Brain microvascular endothelial cell (primary cell): Measurements from ENCODE around the gene HNRNPM.

Experiments
- DNase-seq: peaks from one replicate; pipeline ENCODE4 v3.0.0-alpha.2; 2020
- H3K27ac ChIP-seq: fragments of 250-450 bp; sonication (Bioruptor Pico); 2 replicates; pipeline ENCODE4 v1.5.1; 2020; ENCODE audit warnings: mild to moderate bottlenecking, moderate library complexity
- H3K27me3 ChIP-seq: fragments of 250-450 bp; sonication (Bioruptor Pico); replicated peaks from 2 replicates; pipeline ENCODE4 v1.5.1; 2020; ENCODE audit warnings: mild to moderate bottlenecking
- H3K36me3 ChIP-seq: fragments of 250-450 bp; sonication (Bioruptor Pico); replicated peaks from 2 replicates; pipeline ENCODE4 v1.5.1; 2020; ENCODE audit warnings: mild to moderate bottlenecking
- H3K4me3 ChIP-seq: 2 replicates; pipeline ENCODE4 v1.5.1; 2011; ENCODE audit warnings: low read depth, mild to moderate bottlenecking, control low read depth, low read length, moderate library complexity
- in situ Hi-C: cut with HindIII; loops from 2 replicates; pipeline ENCODE4 v1.10.0; 2017; ENCODE audit warnings: low sequenced_read_pairs, low pct_ligation_motif_present
- TF ChIP-seq, protein P1 (sequence below): IDR thresholded peaks from 2 replicates; pipeline ENCODE4 v1.5.1; 2011; ENCODE audit warnings: low read depth, mild to moderate bottlenecking, moderate library complexity, low read length, control low read depth, inconsistent platforms; ENCODE audit errors: missing control alignments

HNRNPM gene

DNA sequence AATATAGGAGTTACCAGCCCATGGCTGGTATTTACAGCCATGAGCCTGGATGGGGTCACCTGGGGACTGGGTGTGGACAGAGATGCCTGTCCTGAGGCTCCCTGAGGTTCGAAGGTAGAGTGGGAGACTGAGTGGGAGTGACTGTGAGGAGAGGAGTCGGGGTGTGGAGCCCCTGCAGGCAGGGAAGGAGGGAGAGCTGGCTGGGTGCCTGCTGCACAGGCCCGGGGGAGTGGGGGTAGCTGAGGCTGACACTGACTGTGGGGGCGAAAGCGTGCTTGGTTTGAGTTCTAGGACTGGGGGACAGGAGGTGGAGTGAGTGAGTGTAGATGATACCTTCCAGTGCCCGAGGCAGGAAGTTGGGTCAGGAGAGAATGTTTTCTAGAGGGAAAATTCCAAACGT lies 47.5 kb upstream of the HNRNPM start:
- TF ChIP-seq, protein P1, sequence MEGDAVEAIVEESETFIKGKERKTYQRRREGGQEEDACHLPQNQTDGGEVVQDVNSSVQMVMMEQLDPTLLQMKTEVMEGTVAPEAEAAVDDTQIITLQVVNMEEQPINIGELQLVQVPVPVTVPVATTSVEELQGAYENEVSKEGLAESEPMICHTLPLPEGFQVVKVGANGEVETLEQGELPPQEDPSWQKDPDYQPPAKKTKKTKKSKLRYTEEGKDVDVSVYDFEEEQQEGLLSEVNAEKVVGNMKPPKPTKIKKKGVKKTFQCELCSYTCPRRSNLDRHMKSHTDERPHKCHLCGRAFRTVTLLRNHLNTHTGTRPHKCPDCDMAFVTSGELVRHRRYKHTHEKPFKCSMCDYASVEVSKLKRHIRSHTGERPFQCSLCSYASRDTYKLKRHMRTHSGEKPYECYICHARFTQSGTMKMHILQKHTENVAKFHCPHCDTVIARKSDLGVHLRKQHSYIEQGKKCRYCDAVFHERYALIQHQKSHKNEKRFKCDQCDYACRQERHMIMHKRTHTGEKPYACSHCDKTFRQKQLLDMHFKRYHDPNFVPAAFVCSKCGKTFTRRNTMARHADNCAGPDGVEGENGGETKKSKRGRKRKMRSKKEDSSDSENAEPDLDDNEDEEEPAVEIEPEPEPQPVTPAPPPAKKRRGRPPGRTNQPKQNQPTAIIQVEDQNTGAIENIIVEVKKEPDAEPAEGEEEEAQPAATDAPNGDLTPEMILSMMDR: no peak
- no peak overlapping the region for H3K4me3 ChIP-seq
- DNase-seq: no peak
- H3K36me3 ChIP-seq: peaks cover 14% of the 10 kb centered on the region
- in situ Hi-C loops: no loop called here
- no peaks in the 10 kb centered on the region for H3K27me3 ChIP-seq
- H3K27ac ChIP-seq: no peak overlapping the region

DNA sequence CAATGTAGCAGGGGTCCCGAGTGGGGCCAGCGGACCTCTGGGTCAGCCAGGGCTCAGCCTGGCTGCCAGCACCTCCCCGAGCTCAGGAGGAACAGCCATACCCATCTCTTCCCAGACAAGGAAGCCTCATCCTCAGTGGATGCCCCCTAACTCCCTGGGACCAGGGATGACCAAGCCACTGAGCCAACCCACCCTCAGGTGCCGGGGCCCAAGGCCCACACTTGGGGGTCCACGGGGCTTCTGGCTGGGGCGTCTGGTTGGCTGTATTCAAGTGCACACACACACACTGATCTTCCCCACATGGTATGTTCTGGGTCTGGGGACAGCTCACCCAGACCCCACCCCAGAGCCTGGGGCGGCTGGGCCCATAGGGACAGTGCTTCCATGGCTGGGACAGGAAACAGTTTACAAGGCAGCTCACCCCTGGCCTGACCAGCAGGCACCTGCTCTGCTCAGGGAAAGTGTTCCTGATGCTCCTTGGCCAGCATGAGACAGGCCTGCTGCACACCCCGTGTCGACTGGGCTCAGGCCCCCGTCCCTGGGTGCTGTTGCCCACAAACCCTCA lies 46.9 kb upstream of the HNRNPM start:
- DNase-seq: no peak
- H3K27me3 ChIP-seq: no peaks in the 10 kb centered on the region
- no peak overlapping the region for H3K4me3 ChIP-seq
- TF ChIP-seq, protein P1: no peak
- in situ Hi-C loops: no loop called here
- H3K36me3 ChIP-seq: peaks cover 15% of the 10 kb centered on the region
- no peak overlapping the region for H3K27ac ChIP-seq

DNA sequence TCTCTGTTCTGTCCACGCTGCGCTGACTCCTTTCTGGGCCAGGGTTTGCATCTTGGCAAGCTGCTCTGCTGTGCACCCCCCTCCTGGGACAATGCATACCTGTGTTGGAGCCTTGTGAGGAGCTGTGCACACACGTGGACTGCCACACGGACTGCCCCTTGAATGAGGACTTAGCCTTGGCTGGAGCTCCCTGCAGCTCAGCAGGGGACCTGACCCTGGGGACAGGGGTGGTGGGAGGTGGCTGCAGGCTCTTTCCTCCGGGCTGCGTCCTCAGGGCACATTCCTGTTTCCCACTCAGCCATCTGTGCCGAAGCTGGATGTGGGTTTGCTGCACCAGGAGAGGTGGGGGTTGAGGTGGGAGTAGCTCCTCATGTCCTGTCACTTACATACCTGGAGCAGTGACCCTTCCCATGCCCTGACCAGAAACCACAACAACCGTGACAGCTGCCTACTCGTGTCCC lies 46.4 kb upstream of the HNRNPM start:
- DNase-seq: no peak
- H3K27me3 ChIP-seq: no peaks in the 10 kb centered on the region
- peaks cover 19% of the 10 kb centered on the region for H3K36me3 ChIP-seq
- no peak overlapping the region for H3K27ac ChIP-seq
- in situ Hi-C loops: no loop called here
- TF ChIP-seq, protein P1: no peak
- H3K4me3 ChIP-seq: no peak overlapping the region

DNA sequence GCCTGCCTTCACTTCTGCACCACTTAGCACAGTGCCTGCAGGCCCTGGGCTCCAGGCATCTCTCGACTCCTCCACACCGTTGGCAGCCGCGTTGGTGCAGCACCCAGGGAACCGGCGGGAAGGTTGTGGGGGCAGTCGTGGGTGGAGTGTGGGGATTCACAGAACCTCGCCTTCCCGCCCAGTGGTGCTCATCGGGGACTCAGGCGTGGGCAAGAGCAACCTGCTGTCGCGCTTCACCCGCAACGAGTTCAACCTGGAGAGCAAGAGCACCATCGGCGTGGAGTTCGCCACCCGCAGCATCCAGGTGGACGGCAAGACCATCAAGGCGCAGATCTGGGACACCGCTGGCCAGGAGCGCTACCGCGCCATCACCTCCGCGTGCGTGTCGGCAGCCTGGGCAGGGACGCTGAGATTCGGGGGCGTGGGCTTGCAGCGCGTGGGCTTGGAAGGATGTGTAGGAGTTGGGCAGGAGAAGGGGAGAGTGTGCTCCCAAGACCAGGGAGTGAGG lies 45.0 kb upstream of the HNRNPM start:
- Histone ChIP-seq H3K27ac (no peak overlapping the region), H3K36me3 (peaks cover 27% of the 10 kb centered on the region), H3K4me3 (no peak overlapping the region), H3K27me3 (no peaks in the 10 kb centered on the region)
- DNase-seq: no peak
- TF ChIP-seq, protein P1: no peak
- in situ Hi-C loops: no loop called here

DNA sequence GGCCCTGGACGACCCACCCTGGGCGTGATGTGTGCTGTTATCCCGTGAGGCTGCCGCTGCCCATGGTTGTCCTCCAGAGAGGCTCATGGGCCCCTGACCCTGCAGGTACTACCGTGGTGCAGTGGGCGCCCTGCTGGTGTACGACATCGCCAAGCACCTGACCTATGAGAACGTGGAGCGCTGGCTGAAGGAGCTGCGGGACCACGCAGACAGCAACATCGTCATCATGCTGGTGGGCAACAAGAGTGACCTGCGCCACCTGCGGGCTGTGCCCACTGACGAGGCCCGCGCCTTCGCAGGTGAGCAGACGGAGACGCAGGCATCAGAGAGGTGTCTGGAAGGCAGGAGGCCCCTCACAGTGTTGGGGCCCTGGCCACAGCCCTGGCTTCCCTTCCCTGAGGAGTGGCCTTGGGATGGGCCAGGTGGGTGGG lies 42.8 kb upstream of the HNRNPM start:
- TF ChIP-seq, protein P1: no peak
- no peaks in the 10 kb centered on the region for H3K27me3 ChIP-seq
- in situ Hi-C loops: no loop called here
- no peak overlapping the region for H3K4me3 ChIP-seq
- H3K36me3 ChIP-seq: peaks cover 35% of the 10 kb centered on the region
- H3K27ac ChIP-seq: no peak overlapping the region
- DNase-seq: no peak
